Natural killer cell (primary cell): ENCODE data around the gene CCDC174. TPM values are rescaled to one million over a fixed set of nuclear protein-coding genes. Genes with fewer than 3 reads are reported as not detected.

Experiments
- ATAC-seq, 3 donors: fragments of 150-1000 bp in 2 of 3; fragments of 200-7000 bp in 1 of 3; cut with Tn5 transposase; 1 replicate in 1 of 3; 2 replicates in 2 of 3; pipeline ENCODE4 v1.10.0; 2021; ENCODE audit warnings: mild to moderate bottlenecking in 2 of 3, moderate library complexity in 2 of 3
- DNase-seq, 2 donors: peaks; one replicate each; pipeline versions ENCODE4 v3.0.0 to v3.0.0-alpha.2; 2013 to 2021; ENCODE audit warnings: mixed read lengths in 1 of 2
- H3K27ac ChIP-seq: one replicate; pipeline ENCODE4 v1.5.1; 2013; ENCODE audit warnings: mild to moderate bottlenecking, low read length
- H3K27me3 ChIP-seq: one replicate; pipeline ENCODE4 v1.6.1; 2013; ENCODE audit warnings: low read length; ENCODE audit not compliant: control insufficient read depth, insufficient read depth
- H3K36me3 ChIP-seq: one replicate; pipeline ENCODE4 v1.6.1; 2013; ENCODE audit warnings: low read length; ENCODE audit not compliant: control insufficient read depth, insufficient read depth
- H3K4me1 ChIP-seq: one replicate; pipeline ENCODE4 v1.6.1; 2013; ENCODE audit warnings: low read length; ENCODE audit not compliant: control insufficient read depth, insufficient read depth
- H3K4me3 ChIP-seq: one replicate; pipeline ENCODE4 v1.5.1; 2013; ENCODE audit warnings: low read length
- H3K9me3 ChIP-seq: one replicate; pipeline ENCODE4 v1.6.1; 2013; ENCODE audit warnings: low read length; ENCODE audit not compliant: control insufficient read depth, insufficient read depth
- H3K27ac Mint-ChIP-seq, 2 donors: one replicate each; pipeline ENCODE4 v1.8.0; 2022; ENCODE audit warnings: mild to moderate bottlenecking in 2 of 2, mixed read lengths in 2 of 2, moderate library complexity in 1 of 2
- H3K27me3 Mint-ChIP-seq, 2 donors: one replicate each; pipeline ENCODE4 v1.8.0; 2022; ENCODE audit warnings: low read depth in 2 of 2, mixed read lengths in 2 of 2
- H3K36me3 Mint-ChIP-seq: one replicate; pipeline ENCODE4 v1.8.0; 2022; ENCODE audit warnings: mixed read lengths
- H3K4me1 Mint-ChIP-seq, 2 donors: one replicate each; pipeline ENCODE4 v1.8.0; 2022; ENCODE audit warnings: mixed read lengths in 2 of 2
- H3K4me3 Mint-ChIP-seq: one replicate; pipeline ENCODE4 v1.8.0; 2022; ENCODE audit warnings: mild to moderate bottlenecking, moderate library complexity, mixed read lengths
- H3K9me3 Mint-ChIP-seq, 2 donors: one replicate each; pipeline ENCODE4 v1.8.0; 2022; ENCODE audit warnings: mixed read lengths in 2 of 2
- WGBS: methylation state at CpG from one replicate; pipeline ENCODE4 v1.1.7; 2013; ENCODE audit warnings: missing lambda C conversion rate; ENCODE audit not compliant: insufficient coverage; 5-methylcytosine and 5-hydroxymethylcytosine counted together
- intact Hi-C: fragments of 100-400 bp; cut with micrococcal nuclease; formaldehyde crosslinking; loops from one replicate; pipeline ENCODE4 v1.14.2; 2022
- total RNA-seq, 4 donors: library from RNA; stranded (reverse); fragments of 120-200 nt in 1 of 4; gene quantifications; one replicate each; pipeline versions ENCODE4 v1.2.3 to v1.2.4, GENCODE V29; 2013 to 2022
- TF ChIP-seq, protein P1 (sequence below): fragments of 200-600 bp; IDR thresholded peaks from one replicate; pipeline ENCODE4 v1.8.0; 2022; ENCODE audit warnings: antibody characterized with exemption

The CCDC174 gene
- total RNA-seq, 3 donors from 2014 or later (not counting 1 experiment from before 2014, with no cell fraction given) = 29.7 to 41.2 (median 31.9) TPM

DNA sequence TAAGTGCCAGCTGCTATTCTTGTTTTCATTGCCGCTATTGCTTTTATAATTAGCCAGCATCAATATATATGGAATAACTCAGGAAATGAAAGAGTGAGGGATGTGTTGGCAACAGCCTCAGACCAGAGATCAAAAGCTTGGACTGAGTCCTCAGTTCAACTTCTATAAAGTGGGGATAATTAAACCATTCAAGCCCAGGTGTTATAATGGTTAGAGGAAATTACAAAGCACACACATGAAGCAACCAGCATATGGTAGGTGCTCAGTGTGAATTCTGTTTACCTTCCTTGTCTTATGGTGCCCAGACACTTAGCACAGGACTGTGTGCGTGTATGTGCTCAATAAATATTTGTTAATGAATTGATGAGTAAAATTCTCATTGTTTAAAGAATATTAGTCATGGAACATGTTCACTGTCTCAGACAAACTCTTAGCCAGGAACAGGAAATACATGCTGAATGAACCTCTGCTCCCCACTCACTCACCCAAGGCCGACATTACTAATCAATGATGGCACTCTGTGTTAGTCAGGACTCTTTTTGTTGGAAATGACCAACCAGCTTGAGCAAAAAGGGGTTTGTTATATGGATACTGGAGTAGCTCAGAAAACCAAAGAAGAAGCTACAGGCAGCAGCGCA, 16.7 kb upstream of the CCDC174 start:
- Mint-ChIP-seq H3K27ac (no peak overlapping the region), H3K36me3 (no peaks in the 10 kb centered on the region), H3K27me3 (peaks cover 17 to 61% of the 10 kb centered on the region in 2 donors), H3K4me3 (no peak overlapping the region), H3K4me1 (no peaks in the 10 kb centered on the region), H3K9me3 (no peaks in the 10 kb centered on the region)
- H3K27ac ChIP-seq = no peak overlapping the region
- H3K4me3 ChIP-seq = no peak overlapping the region
- no peaks in the 10 kb centered on the region for H3K27me3 ChIP-seq
- H3K36me3 ChIP-seq = no peaks in the 10 kb centered on the region
- H3K4me1 ChIP-seq = no peaks in the 10 kb centered on the region
- 92% methylated on average over 2 of the region's 4 CpGs for WGBS
- H3K9me3 ChIP-seq = no peaks in the 10 kb centered on the region
- intact Hi-C loops = loop anchor here (1.0 kb wide), 1 partner anchor 286 kb away; no protein-coding TSS in a partner anchor
- DNase-seq (no peak), ATAC-seq (no peak)
- TF ChIP-seq, protein P1, sequence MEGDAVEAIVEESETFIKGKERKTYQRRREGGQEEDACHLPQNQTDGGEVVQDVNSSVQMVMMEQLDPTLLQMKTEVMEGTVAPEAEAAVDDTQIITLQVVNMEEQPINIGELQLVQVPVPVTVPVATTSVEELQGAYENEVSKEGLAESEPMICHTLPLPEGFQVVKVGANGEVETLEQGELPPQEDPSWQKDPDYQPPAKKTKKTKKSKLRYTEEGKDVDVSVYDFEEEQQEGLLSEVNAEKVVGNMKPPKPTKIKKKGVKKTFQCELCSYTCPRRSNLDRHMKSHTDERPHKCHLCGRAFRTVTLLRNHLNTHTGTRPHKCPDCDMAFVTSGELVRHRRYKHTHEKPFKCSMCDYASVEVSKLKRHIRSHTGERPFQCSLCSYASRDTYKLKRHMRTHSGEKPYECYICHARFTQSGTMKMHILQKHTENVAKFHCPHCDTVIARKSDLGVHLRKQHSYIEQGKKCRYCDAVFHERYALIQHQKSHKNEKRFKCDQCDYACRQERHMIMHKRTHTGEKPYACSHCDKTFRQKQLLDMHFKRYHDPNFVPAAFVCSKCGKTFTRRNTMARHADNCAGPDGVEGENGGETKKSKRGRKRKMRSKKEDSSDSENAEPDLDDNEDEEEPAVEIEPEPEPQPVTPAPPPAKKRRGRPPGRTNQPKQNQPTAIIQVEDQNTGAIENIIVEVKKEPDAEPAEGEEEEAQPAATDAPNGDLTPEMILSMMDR = no peak

DNA sequence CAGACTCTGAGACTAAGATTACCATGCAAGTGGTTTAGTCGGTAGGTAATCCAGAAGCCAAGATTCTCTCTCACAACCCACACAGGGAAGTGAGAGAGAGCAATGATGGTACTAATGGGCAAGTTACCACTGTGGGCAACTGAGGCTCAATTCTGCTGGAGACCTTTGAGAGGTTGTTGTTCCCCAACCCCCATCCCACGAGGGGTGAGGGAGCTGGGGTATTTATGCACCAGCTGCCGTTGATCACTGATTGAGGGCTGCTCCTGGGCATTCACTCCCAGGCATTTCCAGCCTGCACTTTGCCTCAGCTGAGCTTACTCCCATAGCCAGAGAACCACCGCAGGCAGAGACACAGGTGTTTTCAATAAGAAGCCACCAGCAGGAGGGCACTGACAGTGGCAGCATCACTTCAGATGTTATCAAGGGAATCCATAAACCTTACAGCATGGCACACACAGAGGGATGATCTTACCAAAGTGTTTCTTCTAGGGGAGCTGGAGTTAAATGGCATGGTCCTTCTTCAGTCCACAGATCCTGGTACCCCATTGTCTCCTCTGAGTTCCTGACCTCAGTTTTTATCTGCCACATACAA, 15.0 kb upstream of the CCDC174 start:
- TF ChIP-seq, protein P1 = no peak
- no peak overlapping the region for H3K4me3 ChIP-seq
- no peaks in the 10 kb centered on the region for H3K36me3 ChIP-seq
- Mint-ChIP-seq H3K36me3 (no peaks in the 10 kb centered on the region), H3K9me3 (no peaks in the 10 kb centered on the region), H3K27ac (no peak overlapping the region), H3K4me3 (no peak overlapping the region), H3K4me1 (no peaks in the 10 kb centered on the region), H3K27me3 (peaks cover 22 to 57% of the 10 kb centered on the region in 2 donors)
- intact Hi-C loops = no loop called here
- no peak for DNase-seq
- H3K27me3 ChIP-seq = peaks cover 6% of the 10 kb centered on the region
- WGBS = 75% methylated on average over 3 of the region's 4 CpGs
- H3K9me3 ChIP-seq = no peaks in the 10 kb centered on the region
- no peak for ATAC-seq
- H3K4me1 ChIP-seq = no peaks in the 10 kb centered on the region
- no peak overlapping the region for H3K27ac ChIP-seq

DNA sequence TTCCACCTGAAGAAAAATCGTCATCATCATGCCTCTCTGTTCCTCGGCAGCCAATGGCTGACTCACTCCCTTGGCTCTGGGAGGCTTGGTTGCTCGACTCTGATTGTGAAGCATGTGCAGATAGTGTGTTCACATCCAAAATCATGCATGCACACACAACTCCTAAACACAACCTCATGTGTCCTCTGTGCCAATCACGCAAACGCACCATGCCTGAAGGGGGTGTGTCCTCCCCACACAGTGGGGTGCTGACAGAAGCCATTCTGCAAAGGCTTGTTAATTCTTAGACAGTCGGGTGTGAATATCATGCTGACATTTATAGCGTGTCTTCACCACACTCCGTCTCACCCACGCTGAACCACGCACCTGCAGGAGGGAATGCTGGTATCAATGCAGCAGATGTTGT, 11.4 kb upstream of the CCDC174 start:
- no peak for ATAC-seq
- no peak overlapping the region for H3K27ac Mint-ChIP-seq
- H3K27ac ChIP-seq = no peak overlapping the region
- no peaks in the 10 kb centered on the region for H3K36me3 ChIP-seq
- H3K4me3 ChIP-seq = no peak overlapping the region
- H3K27me3 ChIP-seq = peaks cover 6% of the 10 kb centered on the region
- intact Hi-C loops = no loop called here
- peaks cover 22 to 55% of the 10 kb centered on the region in 2 donors for H3K27me3 Mint-ChIP-seq
- TF ChIP-seq, protein P1 = no peak
- H3K4me1 Mint-ChIP-seq = peaks cover 1% of the 10 kb centered on the region in 2 donors
- WGBS = 78% methylated on average over 10 of the region's 10 CpGs
- DNase-seq = no peak
- no peaks in the 10 kb centered on the region for H3K9me3 ChIP-seq
- no peaks in the 10 kb centered on the region for H3K4me1 ChIP-seq
- H3K4me3 Mint-ChIP-seq = no peak overlapping the region
- H3K36me3 Mint-ChIP-seq = no peaks in the 10 kb centered on the region
- H3K9me3 Mint-ChIP-seq = no peaks in the 10 kb centered on the region
